Esophagus mucosa (tissue), 1 donor: Measurements from ENCODE around the gene GREB1. TPM values are rescaled to one million over a fixed set of nuclear protein-coding genes. Genes with fewer than 3 reads are reported as not detected.

Experiments
- ATAC-seq: fragments of 200-7000 bp; cut with Tn5 transposase; one replicate; pipeline ENCODE4 v1.9.1; 2020
- total RNA-seq: library from RNA; stranded (reverse); gene quantifications from one replicate; pipeline ENCODE4 v1.2.4, GENCODE V29; 2023
- donor health status: DM: yes; HTN: yes; CAD: no.

Gene GREB1
- total RNA-seq, 1 donor from 2014 or later = 0.60 TPM

DNA sequence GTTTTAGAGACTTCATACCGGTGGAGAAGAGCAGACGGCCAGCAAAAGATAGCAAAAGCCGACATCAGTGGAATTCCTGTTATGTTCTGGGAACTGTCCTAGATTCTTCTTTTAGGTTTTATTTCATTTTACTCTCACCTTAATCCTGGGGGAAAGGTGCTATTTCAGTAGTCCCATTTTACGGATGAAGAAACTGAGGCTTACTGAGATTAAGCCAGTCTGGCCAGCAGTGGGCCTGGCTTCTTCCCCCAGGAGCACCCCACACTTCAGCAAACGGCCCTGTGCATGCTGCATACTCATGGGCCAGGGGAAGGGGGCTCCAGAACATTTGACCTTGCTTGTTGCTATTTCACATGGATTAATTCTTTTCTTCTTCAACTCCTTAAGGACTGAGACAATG is 79.5 kb downstream of the GREB1 start:
- no peak for ATAC-seq

DNA sequence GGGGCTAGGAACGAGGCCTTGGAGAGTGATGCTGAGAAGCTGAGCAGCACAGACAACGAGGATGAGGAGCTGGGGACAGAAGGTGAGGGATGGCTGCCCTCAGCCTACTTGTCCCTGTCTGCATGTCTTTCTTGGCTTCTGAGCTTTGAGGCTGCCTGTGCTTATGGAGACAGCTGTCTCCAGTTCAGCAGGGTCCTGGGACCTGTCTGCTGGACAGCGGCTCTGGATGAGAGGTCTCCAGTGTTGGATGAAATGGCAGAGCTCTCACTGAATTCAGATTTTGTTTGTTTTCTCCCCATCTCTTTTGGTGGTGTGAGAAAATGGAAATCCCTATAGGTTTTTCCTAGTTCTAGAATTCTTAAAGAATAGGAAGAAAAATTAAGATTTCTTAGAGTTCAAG is 81.4 kb downstream of the GREB1 start:
- ATAC-seq = no peak

DNA sequence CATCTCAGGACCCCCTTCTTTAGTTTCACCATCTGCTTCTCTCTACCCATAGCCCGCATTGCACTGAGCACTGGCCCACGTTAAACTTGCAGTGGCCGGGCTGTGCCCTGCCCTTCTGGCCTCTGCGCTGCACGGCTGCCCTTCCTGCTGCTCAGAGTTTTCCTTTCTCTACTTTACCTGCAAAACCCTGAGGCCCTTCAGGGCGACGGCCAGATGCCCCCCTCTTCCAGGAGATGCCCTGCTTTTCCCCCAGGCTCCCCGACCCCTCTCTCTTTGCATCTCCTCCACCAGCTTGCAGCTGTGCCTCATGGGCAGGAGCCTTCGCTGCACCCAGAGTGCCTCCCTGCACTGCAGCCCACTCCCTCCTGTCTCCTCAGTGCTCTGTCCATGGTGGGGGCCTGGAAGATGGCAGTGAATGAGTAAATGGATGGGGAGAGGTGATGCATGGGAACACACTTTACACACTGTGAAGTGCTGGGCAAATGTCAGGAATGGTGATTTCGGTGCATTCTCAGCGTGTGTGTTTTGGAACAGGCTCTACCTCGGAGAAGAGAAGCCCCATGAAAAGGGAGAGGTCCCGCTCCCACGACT is 82.3 kb downstream of the GREB1 start:
- ATAC-seq = no peak

DNA sequence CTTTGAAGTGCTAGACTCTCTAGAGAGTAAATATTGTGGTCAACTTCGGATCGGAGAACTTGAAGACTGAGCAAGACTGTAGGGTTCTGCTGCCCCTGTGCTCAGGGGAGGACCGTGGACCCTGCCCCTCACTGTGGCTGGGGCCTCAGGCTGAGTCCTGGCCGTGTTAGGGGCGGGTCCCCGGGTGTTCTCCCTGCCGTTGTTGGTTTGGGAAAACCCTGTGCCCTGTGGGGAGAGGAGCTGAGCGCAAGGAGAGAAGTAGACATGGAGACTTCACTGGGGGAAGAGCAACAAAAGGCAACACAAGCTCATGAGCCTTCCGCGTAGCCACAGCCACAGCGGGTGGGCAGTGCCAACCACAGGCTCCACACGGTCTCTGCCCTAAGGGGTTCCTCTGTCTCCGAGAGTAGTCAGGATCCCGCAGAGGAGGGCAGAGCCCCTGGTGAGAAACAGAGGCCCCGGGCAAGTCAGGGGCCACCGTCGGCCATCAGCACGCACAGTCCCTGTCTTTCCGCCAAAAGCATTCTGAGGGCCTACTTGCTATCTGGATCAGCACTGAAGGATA is 83.1 kb downstream of the GREB1 start:
- ATAC-seq = no peak

DNA sequence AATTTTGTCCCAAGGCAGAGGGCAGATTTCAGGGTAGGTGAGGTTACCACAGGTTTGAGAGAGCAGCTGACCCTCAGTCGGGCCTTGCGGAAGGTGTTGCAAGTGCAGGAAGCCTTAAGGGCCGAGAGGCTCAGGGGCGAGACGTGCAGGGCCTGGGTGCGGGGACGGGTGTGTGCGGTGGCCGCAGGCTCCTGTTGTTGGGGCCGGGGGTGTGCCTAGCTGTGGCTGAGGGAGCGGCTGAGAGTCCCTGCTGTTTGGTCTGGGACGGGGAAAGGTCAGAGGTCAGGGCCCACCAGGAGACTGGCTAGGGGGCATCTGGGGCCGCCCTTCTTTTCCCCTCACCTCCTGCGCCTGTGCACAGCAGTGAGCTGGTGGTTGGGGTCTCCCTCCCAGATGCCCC is 83.7 kb downstream of the GREB1 start:
- ATAC-seq = no peak

DNA sequence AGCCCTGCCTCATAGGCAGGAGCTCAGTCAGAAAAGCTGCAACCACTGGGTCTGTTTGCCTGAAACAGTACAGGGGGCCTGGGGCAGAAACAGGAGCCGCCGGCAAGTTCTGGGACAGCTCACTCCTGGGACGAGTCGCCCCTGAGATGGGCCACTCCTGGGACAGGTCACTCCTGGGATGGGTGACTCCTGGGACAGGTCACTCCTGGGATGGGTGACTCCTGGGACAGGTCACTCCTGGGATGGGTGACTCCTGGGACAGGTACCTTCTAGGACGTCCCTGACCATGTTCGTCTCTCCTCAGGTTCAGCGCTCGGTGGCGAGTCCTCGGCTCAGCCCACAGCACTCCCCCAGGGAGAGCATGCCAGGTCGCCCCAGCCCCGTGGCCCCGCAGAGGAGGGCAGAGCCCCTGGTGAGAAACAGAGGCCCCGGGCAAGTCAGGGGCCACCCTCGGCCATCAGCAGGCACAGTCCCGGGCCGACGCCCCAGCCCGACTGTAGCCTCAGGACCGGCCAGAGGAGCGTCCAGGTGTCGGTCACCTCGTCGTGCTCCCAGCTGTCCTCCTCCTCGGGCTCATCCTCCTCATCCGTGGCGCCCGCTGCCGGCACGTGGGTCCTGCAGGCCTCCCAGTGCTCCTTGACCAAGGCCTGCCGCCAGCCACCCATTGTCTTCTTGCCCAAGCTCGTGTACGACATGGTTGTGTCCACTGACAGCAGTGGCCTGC is 84.3 kb downstream of the GREB1 start:
- peak; percentile 27 for ATAC-seq

DNA sequence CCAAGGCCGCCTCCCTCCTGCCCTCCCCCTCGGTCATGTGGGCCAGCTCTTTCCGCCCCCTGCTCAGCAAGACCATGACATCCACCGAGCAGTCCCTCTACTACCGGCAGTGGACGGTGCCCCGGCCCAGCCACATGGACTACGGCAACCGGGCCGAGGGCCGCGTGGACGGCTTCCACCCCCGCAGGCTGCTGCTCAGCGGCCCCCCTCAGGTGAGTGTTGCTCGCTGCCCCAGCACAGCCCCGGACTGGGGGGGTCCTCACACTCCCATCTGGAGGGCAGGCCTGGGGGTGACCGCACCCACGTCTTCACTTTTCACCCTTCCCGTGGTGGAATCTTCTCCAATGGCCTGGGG is 84.8 kb downstream of the GREB1 start:
- ATAC-seq = peak; percentile 22

DNA sequence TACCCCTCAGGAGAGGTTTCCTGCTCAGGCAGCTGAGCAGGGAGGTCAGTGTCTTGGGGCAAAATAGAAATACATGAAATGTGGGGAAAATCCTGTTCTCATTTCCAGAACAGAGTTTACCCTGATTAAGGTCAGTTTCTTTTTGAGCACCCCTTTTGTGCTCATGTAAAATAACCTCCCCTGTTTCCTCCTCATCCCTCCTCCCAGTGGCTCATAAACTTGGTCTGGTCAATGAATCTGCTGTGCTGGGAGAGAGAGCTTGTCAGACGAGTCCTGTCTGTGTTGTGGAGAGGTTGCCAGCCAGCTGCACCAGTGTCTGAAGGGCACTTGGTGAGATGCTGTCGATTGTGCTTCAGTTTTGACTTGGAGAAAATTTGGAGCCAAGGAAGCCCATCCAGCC is 87.6 kb downstream of the GREB1 start:
- ATAC-seq = no peak

DNA sequence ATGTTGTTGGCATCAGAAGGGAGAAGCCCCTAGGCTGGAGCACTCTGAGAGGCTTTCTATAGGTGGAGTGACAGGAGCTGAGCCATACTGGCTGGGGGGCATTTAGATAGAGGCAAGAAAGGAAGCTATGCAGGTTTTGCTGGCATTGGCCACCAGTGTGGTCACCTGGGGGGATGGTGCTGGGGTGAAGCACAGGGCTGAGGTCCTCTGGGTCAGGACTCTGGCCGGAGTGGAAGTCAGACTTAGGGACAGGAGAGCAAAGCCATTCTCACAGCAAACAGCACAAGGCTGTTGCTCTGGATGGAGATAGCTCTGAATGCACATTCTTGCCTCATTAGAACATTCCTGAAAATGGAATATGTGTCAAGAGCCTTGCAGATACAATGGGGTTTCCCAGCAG is 88.8 kb downstream of the GREB1 start:
- no peak for ATAC-seq

DNA sequence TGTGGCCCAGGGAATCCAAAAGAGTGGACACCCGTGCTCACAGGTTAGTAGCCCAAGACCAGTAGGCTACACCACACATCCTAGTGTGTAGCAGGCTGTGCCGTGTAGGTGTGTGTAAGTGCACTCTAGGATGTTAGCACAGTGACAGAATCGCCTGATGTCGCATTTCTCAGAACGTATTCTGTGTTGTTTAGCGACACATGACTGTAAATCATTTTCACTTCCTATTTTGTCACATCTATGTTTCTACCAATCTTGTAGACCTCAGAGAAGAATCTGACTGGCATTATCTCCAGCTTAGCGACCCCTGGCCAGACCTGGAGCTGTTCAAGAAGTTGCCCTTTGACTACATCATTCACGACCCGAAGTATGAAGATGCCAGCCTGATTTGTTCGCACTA is 91.0 kb downstream of the GREB1 start:
- no peak for ATAC-seq

DNA sequence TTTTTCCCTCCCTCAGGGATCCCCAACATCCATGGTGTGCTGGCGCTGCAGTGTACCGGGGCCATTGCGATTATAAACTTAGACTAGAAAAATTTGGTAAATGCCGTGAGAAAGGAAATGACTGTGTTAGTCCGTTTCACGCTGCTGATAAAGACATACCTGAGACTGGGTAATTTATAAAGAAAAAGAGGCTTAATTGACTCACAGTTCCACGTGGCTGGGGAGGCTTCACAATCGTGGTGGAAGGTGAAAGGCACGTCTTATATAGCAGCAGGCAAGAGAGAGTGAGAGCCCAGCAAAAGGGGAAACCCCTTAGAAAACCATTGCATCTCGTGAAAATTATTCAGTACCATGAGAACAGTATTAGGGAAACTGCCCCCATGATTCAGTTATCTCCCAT is 91.8 kb downstream of the GREB1 start:
- ATAC-seq = no peak

DNA sequence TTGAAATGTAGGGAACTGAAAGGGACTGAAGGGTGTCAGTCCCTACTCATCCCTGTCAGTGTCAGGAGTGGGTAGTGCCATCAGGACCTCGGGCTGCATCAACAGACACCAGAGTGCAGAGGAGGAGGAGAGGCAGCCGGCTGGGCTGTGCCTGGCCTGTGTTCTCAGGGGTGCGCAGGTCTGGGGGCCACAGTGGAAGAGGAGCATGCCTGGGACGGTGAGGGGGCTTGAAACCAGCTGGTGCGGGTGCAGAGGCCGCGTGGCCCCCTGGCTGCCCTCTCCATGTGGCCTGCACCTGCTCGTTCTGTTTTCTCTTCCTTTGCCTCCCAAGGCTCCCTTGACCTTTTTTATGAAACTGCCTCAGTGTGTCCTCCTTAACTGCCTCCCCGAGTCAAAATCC is 94.8 kb downstream of the GREB1 start:
- ATAC-seq = no peak

DNA sequence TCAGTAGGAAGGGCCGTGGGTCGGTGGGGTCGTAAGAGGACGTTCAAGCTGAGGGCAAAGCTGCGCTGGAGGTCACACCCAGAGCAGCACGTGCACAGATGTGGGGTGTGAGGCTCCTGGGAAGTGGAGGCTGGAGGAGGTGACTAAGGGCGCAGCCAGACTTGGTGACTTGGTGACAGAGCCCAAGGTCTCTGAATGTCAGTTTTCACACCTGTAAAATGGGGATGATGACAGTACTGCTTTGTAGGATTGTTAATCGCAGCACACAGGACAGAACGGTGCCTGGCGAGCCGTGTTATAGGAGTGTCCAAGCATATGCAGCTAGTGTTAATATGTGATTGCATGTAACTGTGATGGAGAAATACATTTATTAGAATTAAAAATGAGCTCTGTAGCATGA is 95.4 kb downstream of the GREB1 start:
- no peak for ATAC-seq

DNA sequence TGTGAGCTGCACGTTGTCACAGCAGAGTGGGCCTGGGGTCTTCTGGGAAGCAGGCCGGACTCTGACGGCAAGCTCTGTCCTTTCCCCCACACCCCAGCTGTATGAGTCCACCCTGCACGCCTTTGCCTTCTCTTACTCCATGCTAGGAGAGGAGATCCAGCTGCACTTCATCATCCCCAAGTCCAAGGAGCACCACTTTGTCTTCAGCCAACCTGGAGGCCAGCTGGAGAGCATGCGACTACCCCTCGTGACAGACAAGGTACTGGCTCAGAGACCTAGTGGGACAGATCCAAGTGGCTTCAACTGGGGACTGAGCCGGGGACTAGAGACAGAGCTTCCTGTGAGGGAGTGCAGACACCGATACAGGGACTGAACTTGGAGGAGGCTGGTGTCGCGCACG is 96.0 kb downstream of the GREB1 start:
- ATAC-seq = no peak

DNA sequence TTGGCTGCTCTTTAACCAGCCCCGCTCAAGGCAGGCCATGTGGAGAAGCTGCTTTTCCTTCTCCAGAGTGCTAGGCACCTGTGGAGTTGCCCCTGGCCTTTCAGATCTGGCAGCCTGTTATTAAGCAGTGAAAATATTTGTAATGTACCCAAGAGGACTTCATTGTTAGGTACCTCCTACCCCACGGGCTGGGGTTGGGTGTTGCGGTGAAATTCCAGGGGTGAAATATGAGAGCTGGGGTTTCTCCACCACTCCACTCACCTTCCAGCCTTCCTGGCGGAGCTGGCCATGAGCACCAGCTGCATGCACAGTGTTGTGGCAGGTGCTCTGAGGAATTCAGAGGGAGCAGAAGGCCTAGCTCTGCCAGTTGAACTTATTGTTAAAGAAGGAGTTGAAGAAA is 97.0 kb downstream of the GREB1 start:
- ATAC-seq = no peak

DNA sequence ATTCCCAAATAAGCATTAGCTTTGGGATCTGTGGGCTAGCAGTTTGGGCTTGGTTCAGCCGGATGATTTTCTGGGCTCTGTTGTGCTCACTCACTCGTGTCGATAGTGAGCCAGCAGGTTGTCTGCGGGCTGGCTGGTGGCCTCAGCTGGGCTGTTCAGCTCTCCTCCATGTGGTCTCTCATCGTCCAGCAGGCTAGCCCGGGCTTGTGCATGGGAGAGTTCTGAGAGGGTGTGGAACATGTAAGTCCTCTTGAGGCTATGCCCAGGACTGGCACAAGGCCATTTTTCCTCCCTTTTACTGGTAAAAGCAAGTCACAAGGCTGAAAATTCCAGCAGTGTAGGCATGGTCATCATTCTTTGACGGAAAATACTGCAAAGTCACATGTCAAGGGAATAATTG is 97.6 kb downstream of the GREB1 start:
- ATAC-seq = peak; percentile 86

DNA sequence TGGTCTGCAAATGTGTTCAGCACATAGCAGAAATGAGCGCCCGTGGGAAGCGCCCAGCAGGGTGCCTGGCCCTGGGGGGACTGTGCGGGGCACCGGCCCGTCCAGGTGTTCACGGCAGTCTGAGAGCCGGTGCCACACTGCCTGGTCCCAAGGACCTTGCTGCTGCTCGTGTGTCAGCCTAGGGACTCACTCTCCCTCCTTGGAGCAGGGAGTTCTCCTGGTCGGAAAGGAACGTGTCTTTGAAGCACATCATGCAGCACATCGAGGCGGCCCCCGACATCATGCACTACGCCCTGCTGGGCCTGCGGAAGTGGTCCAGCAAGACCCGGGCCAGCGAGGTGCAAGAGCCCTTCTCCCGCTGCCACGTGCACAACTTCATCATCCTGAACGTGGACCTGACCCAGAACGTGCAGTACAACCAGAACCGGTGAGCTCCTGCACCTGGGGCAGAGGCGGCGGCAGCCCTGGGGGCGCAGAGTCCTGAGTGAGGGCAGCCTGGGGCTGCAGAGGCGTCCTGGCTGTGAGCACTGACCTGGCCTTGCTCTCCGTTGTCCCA is 100.2 kb downstream of the GREB1 start:
- no peak for ATAC-seq

DNA sequence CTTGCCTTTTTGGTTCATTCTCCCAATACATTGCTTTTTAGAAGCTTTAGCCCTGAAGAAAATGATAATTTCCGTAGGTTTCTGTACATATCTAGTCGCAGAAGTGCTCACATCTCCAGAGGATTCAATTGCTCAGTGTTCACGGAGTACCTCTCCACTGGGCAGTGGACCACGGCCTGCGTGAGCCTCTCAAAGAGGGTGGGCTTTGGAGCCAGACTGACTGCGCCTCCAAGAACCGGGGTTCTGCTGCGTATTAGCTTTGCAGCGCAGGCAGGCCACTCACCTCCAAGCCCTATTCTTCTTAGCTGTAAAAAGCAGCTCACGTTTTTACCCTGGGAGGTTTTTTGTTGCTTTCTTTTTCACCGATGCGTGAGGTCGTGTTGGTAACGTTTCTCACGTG is 100.7 kb downstream of the GREB1 start:
- ATAC-seq = no peak

DNA sequence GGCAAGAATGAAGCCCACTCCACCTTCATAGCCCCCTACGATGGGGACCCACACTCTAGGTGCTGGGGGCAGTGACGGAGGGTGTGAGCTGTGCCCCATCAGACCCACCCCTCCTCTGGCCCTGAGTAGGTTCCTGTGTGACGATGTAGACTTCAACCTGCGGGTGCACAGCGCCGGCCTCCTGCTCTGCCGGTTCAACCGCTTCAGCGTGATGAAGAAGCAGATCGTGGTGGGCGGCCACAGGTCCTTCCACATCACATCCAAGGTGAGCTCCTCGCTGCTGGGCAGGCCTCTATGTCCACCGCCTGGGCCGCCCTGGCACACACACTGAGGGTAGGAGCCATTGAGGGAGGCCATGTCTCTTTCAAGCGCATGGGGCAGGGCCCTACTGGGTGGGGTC is 101.3 kb downstream of the GREB1 start:
- no peak for ATAC-seq

DNA sequence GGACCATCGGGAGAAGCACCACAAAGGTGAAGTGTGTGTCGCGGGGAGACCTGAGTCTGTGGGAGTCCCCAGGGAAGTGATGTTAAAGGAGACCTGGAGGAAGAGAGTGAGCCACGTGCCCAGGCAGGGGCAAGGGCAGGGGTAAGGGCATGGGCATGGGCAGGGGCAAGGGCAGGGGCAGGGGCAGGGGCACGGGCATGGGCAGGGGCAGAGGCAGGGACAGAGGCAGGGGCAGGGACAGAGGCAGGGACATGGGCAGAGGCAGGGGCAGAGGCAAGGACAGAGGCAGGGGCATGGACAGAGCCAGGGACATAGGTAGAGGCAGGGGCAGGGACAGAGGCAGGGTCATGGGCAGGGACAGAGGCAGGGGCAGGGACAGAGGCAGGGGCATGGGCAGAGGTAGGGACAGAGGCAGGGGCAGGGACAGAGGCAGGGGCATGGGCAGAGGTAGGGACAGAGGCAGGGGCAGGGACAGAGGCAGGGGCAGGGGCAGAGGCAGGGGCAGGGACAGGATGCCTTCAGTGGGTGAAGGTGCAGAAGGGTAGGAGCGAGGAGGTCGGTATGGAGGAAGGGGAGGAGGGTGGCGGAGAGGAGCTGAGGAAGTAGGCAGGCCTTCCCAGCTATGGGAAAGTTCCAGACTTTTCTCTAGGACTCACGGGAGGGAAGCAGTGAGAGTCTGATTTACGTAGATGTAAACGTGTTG is 102.9 kb downstream of the GREB1 start:
- no peak for ATAC-seq

DNA sequence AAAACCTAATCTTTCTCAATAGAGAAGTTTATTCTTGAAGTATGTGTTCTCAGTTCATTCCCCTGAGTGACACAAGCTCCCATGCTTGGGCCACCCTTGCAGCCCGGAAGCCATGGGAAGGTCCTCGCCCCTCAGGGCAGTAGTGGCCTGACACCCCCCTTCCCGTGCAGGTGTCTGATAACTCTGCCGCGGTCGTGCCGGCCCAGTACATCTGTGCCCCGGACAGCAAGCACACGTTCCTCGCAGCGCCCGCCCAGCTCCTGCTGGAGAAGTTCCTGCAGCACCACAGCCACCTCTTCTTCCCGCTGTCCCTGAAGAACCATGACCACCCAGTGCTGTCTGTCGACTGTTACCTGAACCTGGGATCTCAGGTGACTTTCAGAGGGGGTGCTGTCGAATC is 103.7 kb downstream of the GREB1 start:
- no peak for ATAC-seq

DNA sequence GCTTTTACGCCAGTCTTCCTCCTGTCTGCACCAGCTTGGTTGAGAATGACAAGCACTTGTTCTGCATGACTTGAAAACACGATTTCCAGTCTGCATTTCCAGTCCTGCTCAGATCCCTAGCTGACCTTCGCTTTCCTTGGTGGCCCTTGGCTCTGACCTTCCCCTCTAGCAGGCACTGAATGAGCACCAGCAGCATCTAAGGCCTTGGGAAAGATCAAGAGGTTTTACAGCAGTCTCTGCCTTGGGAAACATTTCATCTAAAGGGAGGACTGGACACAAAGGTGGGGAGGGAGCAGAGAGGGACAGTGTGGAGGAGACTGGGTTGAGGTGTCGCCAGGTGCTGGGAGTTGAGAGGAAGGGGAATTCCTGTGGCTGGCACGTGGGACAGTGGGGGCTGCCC is 105.7 kb downstream of the GREB1 start:
- ATAC-seq = no peak

DNA sequence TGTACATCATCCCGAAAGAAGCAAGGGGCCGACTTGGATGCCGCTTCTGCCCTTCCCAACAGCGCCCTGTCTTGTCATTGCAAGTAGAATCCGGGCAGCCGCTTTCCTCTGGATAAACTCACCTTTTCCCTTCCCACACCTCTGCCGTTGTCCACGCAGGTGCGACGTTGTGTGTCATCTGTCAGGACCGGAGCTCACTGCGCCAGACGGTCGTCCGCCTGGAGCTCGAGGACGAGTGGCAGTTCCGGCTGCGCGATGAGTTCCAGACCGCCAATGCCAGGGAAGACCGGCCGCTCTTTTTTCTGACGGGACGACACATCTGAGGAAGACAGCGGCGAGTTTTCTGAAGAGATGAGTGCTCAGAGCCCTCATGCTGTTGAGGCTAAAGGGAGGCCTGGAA is 106.3 kb downstream of the GREB1 start:
- ATAC-seq = no peak

DNA sequence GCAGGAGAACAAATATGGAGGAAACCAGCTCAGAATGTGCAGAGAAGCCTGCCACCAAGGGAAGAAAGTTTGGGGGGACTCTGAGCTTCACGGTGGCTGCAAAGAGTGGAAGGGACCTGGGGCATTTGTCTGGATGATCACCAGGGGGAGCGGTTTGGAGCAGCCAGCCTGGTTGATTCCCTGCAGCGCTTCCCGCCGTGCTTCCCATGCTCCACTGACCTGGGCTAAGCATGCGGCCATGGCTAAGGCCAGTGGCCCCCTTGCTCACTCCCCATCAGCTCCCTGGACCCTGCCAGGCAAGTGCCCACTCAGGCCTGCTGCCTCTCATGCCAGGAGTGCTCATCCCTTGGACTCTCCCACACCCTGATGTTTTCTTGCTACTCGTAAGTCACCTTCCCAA is 109.1 kb downstream of the GREB1 start:
- ATAC-seq = no peak
